ENCODE data around the gene VRK2. TPM values are rescaled to one million over a fixed set of nuclear protein-coding genes. Genes with fewer than 3 reads are reported as not detected.

Gene VRK2
- total and polyA plus RNA-seq, 10 donors: 7.4 to 25.4 (median 22.7) TPM

DNA sequence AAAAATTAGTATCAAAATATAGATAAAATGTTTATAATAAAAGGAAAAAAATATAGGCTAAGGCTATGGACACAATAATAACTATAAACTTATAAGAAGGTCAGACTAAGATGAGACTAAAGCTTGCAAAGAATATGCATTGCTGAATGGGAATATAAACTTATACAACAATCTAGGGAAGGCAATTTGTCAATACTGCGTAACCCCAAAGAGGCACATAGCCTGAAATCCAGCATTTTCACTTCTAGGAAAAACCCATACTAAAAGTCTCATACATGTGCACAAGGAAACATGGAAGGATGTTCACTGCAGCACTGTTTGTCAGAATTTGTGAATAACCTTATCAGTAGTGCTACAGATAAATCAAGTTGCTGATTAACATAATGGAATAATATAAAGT is 149.1 kb downstream of the VRK2 start:
- TF ChIP-seq, protein P1, sequence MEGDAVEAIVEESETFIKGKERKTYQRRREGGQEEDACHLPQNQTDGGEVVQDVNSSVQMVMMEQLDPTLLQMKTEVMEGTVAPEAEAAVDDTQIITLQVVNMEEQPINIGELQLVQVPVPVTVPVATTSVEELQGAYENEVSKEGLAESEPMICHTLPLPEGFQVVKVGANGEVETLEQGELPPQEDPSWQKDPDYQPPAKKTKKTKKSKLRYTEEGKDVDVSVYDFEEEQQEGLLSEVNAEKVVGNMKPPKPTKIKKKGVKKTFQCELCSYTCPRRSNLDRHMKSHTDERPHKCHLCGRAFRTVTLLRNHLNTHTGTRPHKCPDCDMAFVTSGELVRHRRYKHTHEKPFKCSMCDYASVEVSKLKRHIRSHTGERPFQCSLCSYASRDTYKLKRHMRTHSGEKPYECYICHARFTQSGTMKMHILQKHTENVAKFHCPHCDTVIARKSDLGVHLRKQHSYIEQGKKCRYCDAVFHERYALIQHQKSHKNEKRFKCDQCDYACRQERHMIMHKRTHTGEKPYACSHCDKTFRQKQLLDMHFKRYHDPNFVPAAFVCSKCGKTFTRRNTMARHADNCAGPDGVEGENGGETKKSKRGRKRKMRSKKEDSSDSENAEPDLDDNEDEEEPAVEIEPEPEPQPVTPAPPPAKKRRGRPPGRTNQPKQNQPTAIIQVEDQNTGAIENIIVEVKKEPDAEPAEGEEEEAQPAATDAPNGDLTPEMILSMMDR (IDR thresholded peaks at IDR 0.05 in 8 of 11, conservative IDR thresholded peaks at IDR 0.05 in 3 of 11): no peak
- TF ChIP-seq POLR2AphosphoS5 (IDR thresholded peaks at IDR 0.05) (no peak), POLR2A (IDR thresholded peaks at IDR 0.05) (no peak)
- H3K4me3 ChIP-seq: no peak overlapping the region
- H3K4me1 ChIP-seq: no peaks in the 10 kb centered on the region
- no peaks in the 10 kb centered on the region for H3K27me3 ChIP-seq (replicated peaks in 1 of 7)
- no peak for DNase-seq
- H3K36me3 ChIP-seq: peaks cover 0 to 29% (median 0%) of the 10 kb centered on the region in 6 donors
- no peak overlapping the region for H3K27ac ChIP-seq
- intact Hi-C loops (cut with DNase I; ENCODE audit: low total_unique reads): no loop called here
- WGBS, 5 donors: 91 to 98% (median 96%) methylated on average over 1 of the region's 1 CpG
- no peaks in the 10 kb centered on the region for H3K9me3 ChIP-seq

GRCh38 chr2:58197894-58198293 is 151.3 kb downstream of the VRK2 start:
- intact Hi-C loops (cut with DNase I; ENCODE audit: low total_unique reads): no loop called here
- Histone ChIP-seq H3K4me3 (no peak overlapping the region), H3K4me1 (no peaks in the 10 kb centered on the region), H3K36me3 (peaks cover 0 to 37% (median 0%) of the 10 kb centered on the region in 6 donors), H3K27me3 (replicated peaks in 1 of 7) (no peaks in the 10 kb centered on the region), H3K9me3 (no peaks in the 10 kb centered on the region), H3K27ac (no peak overlapping the region)
- TF ChIP-seq POLR2AphosphoS5 (IDR thresholded peaks at IDR 0.05) (no peak), POLR2A (IDR thresholded peaks at IDR 0.05) (no peak)
- TF ChIP-seq, protein P1 (IDR thresholded peaks at IDR 0.05 in 8 of 11, conservative IDR thresholded peaks at IDR 0.05 in 3 of 11): no peak
- 93 to 98% (median 95%) methylated on average over 2 of the region's 2 CpGs for WGBS, 5 donors
- no peak for DNase-seq

DNA sequence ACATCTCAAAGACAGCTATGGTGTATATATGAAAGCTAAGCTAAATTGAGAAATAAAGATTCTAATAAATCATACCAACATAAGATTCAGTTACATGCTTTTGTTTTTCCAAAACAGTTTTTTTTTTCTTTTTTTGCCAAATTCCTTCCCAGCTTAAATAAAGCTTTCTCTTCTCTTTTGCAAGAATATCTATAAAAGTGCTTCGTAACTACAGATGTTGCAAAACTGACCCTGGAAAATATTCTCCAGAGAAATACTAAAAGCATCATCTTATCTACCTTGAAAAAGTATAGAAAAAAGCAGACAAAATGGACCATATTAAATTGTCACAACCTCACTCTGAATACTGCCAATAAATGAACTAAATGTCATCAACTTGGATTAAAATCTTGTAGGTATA is 155.8 kb downstream of the VRK2 start:
- TF ChIP-seq POLR2AphosphoS5 (IDR thresholded peaks at IDR 0.05) (no peak), POLR2A (IDR thresholded peaks at IDR 0.05) (no peak)
- TF ChIP-seq, protein P1 (IDR thresholded peaks at IDR 0.05 in 8 of 11, conservative IDR thresholded peaks at IDR 0.05 in 3 of 11): no peak
- 84 to 95% (median 87%) methylated on average over 1 of the region's 1 CpG for WGBS, 5 donors
- no peak overlapping the region for H3K4me3 ChIP-seq
- no peak for DNase-seq
- no peaks in the 10 kb centered on the region for H3K4me1 ChIP-seq
- H3K36me3 ChIP-seq: peaks cover 0 to 29% (median 0%) of the 10 kb centered on the region in 6 donors
- intact Hi-C loops (cut with DNase I; ENCODE audit: low total_unique reads): no loop called here
- H3K9me3 ChIP-seq: no peaks in the 10 kb centered on the region
- no peaks in the 10 kb centered on the region for H3K27me3 ChIP-seq (replicated peaks in 1 of 7)
- H3K27ac ChIP-seq: no peak overlapping the region

- TF ChIP-seq POLR2A (IDR thresholded peaks at IDR 0.05) (no peak), POLR2AphosphoS5 (IDR thresholded peaks at IDR 0.05) (no peak)
- TF ChIP-seq, protein P1 (IDR thresholded peaks at IDR 0.05 in 8 of 11, conservative IDR thresholded peaks at IDR 0.05 in 3 of 11): no peak
- H3K27ac ChIP-seq: no peak overlapping the region
- H3K4me3 ChIP-seq: no peak overlapping the region
- H3K36me3 ChIP-seq: peaks cover 0 to 25% (median 0%) of the 10 kb centered on the region in 6 donors
- H3K9me3 ChIP-seq: no peaks in the 10 kb centered on the region
- no peaks in the 10 kb centered on the region for H3K4me1 ChIP-seq
- intact Hi-C loops (cut with DNase I; ENCODE audit: low total_unique reads): no loop called here
- no peak for DNase-seq
- no peaks in the 10 kb centered on the region for H3K27me3 ChIP-seq (replicated peaks in 1 of 7)
Observed at GRCh38 chr2:58203018-58203417, 156.4 kb downstream of the VRK2 start.

All from spleen (tissue), 11 donors.